ENCODE data around the gene MBNL2. TPM values are rescaled to one million over a fixed set of nuclear protein-coding genes. Genes with fewer than 3 reads are reported as not detected.

The MBNL2 gene
- total RNA-seq, 1 experiment from 2014 or later = 17.8 TPM

DNA sequence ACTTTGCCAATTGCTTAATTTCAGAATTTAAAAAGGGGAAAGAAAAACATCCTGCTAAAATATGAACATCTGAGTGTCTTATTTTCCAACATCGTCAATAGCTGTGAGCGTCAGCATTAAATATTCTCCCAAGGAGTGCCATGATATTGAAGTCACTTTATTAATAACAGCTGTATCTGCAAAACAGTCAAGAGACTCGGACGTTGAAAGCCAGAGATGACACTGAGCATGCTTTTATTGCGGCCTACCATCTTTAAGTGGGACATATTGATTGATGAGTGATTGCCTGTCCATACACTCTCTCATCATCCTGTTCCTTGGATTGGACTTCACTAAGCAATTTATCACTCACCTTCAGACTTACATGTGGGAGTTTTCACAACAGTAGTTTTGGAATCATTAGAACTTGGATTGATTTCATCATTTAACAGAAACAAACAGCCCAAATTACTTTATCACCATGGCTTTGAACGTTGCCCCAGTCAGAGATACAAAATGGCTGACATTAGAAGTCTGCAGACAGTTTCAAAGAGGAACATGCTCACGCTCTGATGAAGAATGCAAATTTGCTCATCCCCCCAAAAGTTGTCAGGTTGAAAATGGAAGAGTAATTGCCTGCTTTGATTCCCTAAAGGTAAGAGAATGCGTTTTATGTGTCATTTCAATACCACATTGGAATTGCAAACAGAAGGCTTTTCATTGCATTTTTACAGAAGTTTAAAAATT, 53.8 kb downstream of the MBNL2 start:
- H3K9ac ChIP-seq (ENCODE audit: low read length) = no peak overlapping the region
- no peak for ATAC-seq
- H3K4me3 ChIP-seq (ENCODE audit: low read length) = no peak overlapping the region
- 0 out of 2 replicates have a peak overlapping the region, but pooled peaks have one; percentile 76 for H3K27ac ChIP-seq (ENCODE audit: low read length)
- TSS peak; percentile 37 for BruUV-seq (replicated peaks)
- H3K4me1 ChIP-seq (ENCODE audit: insufficient read depth, low read length) = peaks cover 62% of the 10 kb centered on the region
- no peaks in the 10 kb centered on the region for H3K9me2 ChIP-seq (replicated peaks; ENCODE audit: low read length)
- no peaks in the 10 kb centered on the region for H3K9me3 ChIP-seq (ENCODE audit: low read length)
- H3K79me2 ChIP-seq (ENCODE audit: low read length) = peaks cover 30% of the 10 kb centered on the region
- CTCF ChIA-PET = no interaction called here
- POLR2A ChIA-PET (ENCODE audit: unreplicated experiment) = no interaction called here
- no peaks in the 10 kb centered on the region for H3K27me3 ChIP-seq (ENCODE audit: low read length)
- DNase-seq = no peak
- H3K36me3 ChIP-seq (ENCODE audit: low read depth, low read length) = 0 out of 2 replicates have a peak, but pooled peaks cover 3% of the 10 kb centered on the region
- no peak for TF ChIP-seq EZH2phosphoT487 (IDR thresholded peaks at IDR 0.05; ENCODE audit: borderline replicate concordance, low read length)
- TF ChIP-seq, protein P1, sequence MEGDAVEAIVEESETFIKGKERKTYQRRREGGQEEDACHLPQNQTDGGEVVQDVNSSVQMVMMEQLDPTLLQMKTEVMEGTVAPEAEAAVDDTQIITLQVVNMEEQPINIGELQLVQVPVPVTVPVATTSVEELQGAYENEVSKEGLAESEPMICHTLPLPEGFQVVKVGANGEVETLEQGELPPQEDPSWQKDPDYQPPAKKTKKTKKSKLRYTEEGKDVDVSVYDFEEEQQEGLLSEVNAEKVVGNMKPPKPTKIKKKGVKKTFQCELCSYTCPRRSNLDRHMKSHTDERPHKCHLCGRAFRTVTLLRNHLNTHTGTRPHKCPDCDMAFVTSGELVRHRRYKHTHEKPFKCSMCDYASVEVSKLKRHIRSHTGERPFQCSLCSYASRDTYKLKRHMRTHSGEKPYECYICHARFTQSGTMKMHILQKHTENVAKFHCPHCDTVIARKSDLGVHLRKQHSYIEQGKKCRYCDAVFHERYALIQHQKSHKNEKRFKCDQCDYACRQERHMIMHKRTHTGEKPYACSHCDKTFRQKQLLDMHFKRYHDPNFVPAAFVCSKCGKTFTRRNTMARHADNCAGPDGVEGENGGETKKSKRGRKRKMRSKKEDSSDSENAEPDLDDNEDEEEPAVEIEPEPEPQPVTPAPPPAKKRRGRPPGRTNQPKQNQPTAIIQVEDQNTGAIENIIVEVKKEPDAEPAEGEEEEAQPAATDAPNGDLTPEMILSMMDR (conservative IDR thresholded peaks at IDR 0.05; ENCODE audit: low read depth, low read length) = no peak
- no peak for TF ChIP-seq EZH2 (IDR thresholded peaks at IDR 0.05; ENCODE audit: low read length, unreplicated experiment)
- intact Hi-C loops (cut with micrococcal nuclease) = loop anchor here (2.0 kb wide), 1 partner anchor 19 kb away; no protein-coding TSS in a partner anchor
- peak overlapping the region; percentile 9; the same call in 1 of the 2 replicates for H3K4me2 ChIP-seq (ENCODE audit: low read length)
- no peaks in the 10 kb centered on the region for H3F3A ChIP-seq (ENCODE audit: low read length, unreplicated experiment)
- H4K20me1 ChIP-seq (ENCODE audit: low read length) = no peaks in the 10 kb centered on the region
- no peak overlapping the region for H2AFZ ChIP-seq (ENCODE audit: low read length)

DNA sequence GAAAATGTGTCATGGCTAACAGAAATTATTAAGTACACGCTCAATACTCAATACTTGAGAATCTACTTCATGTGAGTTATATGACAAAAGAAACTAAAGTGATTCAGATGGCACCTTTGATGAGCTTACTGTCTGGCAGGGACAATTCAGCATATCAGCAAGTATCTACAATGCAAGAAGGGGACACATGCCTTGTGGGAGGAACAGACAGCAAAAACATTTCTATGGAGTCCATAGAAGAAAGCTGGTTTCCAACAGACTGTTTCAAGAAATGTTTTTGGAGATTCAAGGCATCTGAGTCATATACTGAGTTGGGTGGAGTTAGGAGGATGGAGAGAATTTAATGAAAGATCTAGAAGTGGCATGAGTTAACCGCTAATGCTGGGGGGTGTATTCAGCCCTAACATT, 54.7 kb downstream of the MBNL2 start:
- no peak overlapping the region for H3K4me3 ChIP-seq (ENCODE audit: low read length)
- BruUV-seq (replicated peaks) = no TSS peak
- no peak overlapping the region for H2AFZ ChIP-seq (ENCODE audit: low read length)
- no peaks in the 10 kb centered on the region for H4K20me1 ChIP-seq (ENCODE audit: low read length)
- H3F3A ChIP-seq (ENCODE audit: low read length, unreplicated experiment) = no peaks in the 10 kb centered on the region
- no peak for DNase-seq
- H3K27me3 ChIP-seq (ENCODE audit: low read length) = no peaks in the 10 kb centered on the region
- CTCF ChIA-PET = no interaction called here
- POLR2A ChIA-PET (ENCODE audit: unreplicated experiment) = no interaction called here
- no peaks in the 10 kb centered on the region for H3K9me2 ChIP-seq (replicated peaks; ENCODE audit: low read length)
- TF ChIP-seq EZH2 (IDR thresholded peaks at IDR 0.05; ENCODE audit: low read length, unreplicated experiment) (no peak), EZH2phosphoT487 (IDR thresholded peaks at IDR 0.05; ENCODE audit: borderline replicate concordance, low read length) (no peak)
- TF ChIP-seq, protein P1 (conservative IDR thresholded peaks at IDR 0.05; ENCODE audit: low read depth, low read length) = no peak
- H3K9ac ChIP-seq (ENCODE audit: low read length) = no peak overlapping the region
- no peak for ATAC-seq
- peaks cover 36% of the 10 kb centered on the region for H3K79me2 ChIP-seq (ENCODE audit: low read length)
- H3K36me3 ChIP-seq (ENCODE audit: low read depth, low read length) = 0 out of 2 replicates have a peak, but pooled peaks cover 3% of the 10 kb centered on the region
- no peak overlapping the region for H3K4me2 ChIP-seq (ENCODE audit: low read length)
- peaks cover 62% of the 10 kb centered on the region for H3K4me1 ChIP-seq (ENCODE audit: insufficient read depth, low read length)
- intact Hi-C loops (cut with micrococcal nuclease) = no loop called here
- no peak overlapping the region for H3K27ac ChIP-seq (ENCODE audit: low read length)
- H3K9me3 ChIP-seq (ENCODE audit: low read length) = no peaks in the 10 kb centered on the region

Measured in PC-3 (cell line).